ENCODE results near the gene PKHD1.

The PKHD1 gene

GRCh38 chr6:51842804-51843378 lies 244.5 kb downstream of the PKHD1 start:
- DNase-seq: no peak

- no peak for DNase-seq
Observed at GRCh38 chr6:51842061-51842803, 245.2 kb downstream of the PKHD1 start.

- DNase-seq: no peak
Observed at GRCh38 chr6:51841626-51842025, 245.8 kb downstream of the PKHD1 start.

- DNase-seq: no peak
Observed at GRCh38 chr6:51839726-51840374, 247.6 kb downstream of the PKHD1 start.

GRCh38 chr6:51830666-51831065 lies 256.7 kb downstream of the PKHD1 start:
- DNase-seq: no peak

- no peak for DNase-seq
Observed at GRCh38 chr6:51827580-51827979, 259.8 kb downstream of the PKHD1 start.

- no peak for DNase-seq
Observed at GRCh38 chr6:51824940-51825339, 262.5 kb downstream of the PKHD1 start.

GRCh38 chr6:51820555-51820954 lies 266.9 kb downstream of the PKHD1 start:
- no peak for DNase-seq

DNA sequence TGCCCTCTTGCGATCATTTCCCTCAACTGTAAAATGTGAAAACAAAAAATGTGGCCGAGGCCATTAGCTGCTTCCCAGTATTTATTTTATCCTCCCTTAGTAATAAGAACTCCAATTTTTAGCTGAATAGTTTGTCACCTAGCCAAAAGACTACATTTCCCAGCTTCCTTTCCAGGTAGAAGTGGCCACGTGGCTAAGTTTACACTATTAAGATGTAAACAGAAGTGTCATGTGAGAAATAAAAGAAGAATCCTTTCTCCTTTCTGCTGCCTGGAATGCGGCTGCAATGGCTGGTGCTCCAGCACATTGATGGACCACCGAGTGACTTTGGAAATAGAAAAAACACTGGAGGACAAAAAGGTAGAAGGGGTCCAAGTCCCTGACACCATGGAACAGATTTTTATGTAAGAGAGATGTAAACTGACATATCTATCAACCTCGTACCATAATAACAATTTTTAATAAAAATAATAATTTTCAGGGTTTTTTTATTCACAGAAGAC lies 268.8 kb downstream of the PKHD1 start:
- no peak for DNase-seq

DNA sequence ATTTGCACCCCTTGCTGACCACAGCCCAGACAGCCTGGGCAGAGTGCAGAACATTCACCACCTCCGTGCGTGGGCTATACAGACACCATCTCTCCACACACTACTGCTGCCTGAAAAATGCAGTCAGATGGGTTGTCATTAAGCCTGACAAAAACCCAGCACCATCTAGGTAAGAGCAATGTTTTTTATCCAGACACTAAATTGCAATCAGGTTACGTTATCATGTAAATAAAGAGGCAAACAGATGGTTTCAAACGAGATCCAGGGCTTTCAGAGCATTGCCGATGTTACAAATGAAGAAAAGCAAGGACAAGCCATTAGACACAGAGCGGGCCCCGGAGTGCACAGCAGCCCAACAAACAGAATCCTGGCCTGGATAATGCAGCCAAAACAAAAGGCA lies 269.6 kb downstream of the PKHD1 start:
- DNase-seq: no peak

- DNase-seq: no peak
Observed at GRCh38 chr6:51814418-51814817, 273.0 kb downstream of the PKHD1 start.

DNA sequence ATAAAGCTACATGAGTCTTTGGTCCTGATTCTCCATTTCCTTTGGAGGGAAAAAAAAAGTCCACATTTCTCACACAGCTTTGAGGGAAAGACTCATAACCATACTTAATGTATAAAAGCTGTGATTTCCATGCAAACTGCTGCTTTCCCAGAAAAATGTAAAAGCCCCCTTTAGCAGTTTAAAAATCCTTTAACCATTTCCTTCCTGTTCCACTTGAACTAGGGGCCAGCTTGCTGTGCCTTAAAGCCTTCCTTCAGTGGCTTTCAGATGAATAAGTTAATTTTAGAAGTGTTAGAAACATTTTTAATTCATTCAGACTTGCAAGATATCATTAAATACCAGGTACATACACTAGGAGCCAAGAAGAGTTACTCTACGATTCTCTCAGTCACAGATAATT lies 273.5 kb downstream of the PKHD1 start:
- DNase-seq: no peak

- DNase-seq: no peak
Observed at GRCh38 chr6:51812231-51812630, 275.2 kb downstream of the PKHD1 start.

GRCh38 chr6:51805517-51805916 lies 281.9 kb downstream of the PKHD1 start:
- DNase-seq: no peak

GRCh38 chr6:51800603-51801002 lies 286.8 kb downstream of the PKHD1 start:
- DNase-seq: no peak

- no peak for DNase-seq
Observed at GRCh38 chr6:51793393-51793792, 294.0 kb downstream of the PKHD1 start.

- DNase-seq: no peak
Observed at GRCh38 chr6:51792273-51793030, 295.0 kb downstream of the PKHD1 start.

DNA sequence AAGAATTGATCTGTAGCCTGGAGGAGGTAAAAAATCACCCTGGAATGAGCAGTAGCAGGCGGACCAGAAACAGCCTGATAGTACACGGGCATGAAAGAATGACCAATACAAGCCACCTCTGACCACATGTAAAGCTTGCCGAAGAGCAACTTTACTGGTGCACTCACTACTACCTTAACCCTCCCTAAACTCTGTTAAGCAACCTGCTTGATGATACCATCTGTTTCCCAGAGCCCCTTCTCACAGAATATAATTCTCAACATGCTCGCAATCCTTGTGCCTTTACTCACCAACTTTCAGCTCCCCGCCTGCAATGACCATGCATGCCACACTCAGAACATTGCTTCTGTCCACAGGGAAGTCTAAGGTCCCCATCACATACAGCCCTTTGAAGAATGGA lies 296.5 kb downstream of the PKHD1 start:
- DNase-seq: no peak

DNA sequence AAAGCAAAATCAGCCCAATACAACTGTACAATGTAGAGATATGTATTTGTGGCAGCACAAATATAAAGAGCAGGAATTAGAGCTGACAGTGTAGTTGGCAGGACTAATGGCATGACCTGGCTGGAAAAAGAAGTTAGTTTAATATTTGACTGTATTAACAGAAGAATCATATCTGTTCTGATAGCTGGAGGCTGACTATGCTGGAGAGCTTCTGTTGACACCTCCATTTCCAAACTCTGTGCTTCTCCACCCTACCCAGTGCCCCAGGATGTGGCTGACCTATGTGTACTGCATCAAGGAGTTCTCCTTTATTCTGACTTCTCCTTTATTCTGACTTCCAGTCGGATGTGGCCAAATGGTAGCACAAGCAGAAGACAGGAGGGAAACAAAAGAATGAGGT lies 299.3 kb downstream of the PKHD1 start:
- DNase-seq: no peak

- no peak for DNase-seq
Observed at GRCh38 chr6:51778666-51779065, 308.7 kb downstream of the PKHD1 start.

DNA sequence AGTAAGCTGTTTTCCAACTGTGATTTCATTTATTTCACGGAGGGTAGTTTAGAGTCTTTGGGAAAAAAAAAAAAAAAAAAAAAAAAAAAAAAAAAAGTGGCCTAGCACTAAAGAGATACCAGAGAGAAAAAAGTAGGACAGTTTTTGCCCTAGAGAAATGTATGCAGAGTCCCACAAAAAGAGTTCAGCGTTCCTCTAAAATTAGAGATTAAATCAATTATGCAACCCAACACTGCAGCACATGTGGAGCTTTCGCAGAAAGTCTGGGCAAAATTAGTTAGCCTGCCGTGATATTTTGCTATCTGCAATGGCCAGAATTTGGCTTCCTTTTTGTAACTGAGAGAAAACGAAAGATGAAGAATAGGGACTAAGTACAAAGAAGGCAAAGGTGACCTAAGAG lies 309.8 kb downstream of the PKHD1 start:
- no peak for DNase-seq

DNA sequence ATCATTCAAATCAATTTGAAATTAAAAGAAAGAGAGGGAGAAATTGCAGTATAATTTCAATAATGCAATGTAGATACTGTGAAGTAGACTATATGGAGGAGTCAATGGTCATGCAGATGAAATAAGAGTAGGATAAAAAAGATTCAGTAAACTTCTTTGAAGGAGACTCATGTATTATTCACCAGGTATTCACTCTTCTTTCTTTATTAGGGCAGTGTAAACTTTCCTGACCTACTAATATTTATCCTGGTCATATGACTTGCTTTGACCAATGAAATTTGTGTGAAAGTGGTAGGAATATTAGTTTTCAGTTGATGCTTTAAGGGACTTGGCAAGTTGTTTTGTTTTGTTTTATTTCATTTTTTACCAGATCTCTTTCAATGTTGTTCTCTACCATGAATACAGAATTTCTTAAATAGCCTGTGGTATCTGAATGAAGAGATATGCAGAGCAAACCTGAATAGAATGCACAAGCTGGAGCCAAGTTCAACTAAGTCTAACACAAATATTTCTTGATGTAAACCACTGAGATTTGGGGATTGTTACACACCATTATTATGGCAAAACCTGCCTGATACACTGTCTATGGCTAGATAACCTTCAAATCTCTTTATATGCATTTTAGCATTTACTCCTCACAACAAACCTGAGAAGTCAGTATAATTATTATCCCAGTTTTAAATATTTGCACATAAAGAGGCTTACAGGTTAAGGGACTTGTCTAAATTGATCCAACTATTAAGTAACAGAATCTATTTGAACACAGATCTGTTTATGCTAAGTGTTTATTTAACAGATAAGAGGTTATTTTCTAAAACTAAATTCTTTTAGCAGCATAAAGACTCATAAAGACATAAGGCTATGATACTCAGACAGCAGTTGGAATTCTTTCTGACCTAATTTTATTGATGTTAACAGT lies 311.2 kb downstream of the PKHD1 start:
- DNase-seq: no peak

Data from T-helper 9 cell (primary cell).